ENCODE data around the gene CEP164. TPM values are rescaled to one million over a fixed set of nuclear protein-coding genes. Genes with fewer than 3 reads are reported as not detected.
A peak's percentile ranks its signal among the peaks of the same experiment; 100 is the strongest.

The CEP164 gene
- total and polyA plus RNA-seq, 2 of the 4 experiments (the other 2 are of a cell fraction), result 23.3 to 26.9 TPM

- peaks cover 0 to 9% of the 10 kb centered on the region in 2 experiments; a peak in 1 of 4 replicates for H3K79me1 ChIP-seq (ENCODE audit: low read depth in 1 of 2, low read length in 2 of 2)
- no peak overlapping the region for H3K18ac ChIP-seq (ENCODE audit: low read depth, low read length)
- H4K5ac ChIP-seq (ENCODE audit: low read depth, low read length), result no peak overlapping the region
- H4K20me1 ChIP-seq (ENCODE audit: insufficient read depth, low read length), result 0 out of 2 replicates have a peak, but pooled peaks cover 6% of the 10 kb centered on the region
- no peak overlapping the region for H3K56ac ChIP-seq (ENCODE audit: extremely low read depth, insufficient read depth, low read length)
- H3K9me1 ChIP-seq (ENCODE audit: insufficient read depth, low read length), result peaks cover 15% of the 10 kb centered on the region
- no peak overlapping the region for H3K27ac ChIP-seq (ENCODE audit: insufficient read depth, low read length)
- peak; percentile 93 for TF ChIP-seq USF2 (IDR thresholded peaks at IDR 0.05; ENCODE audit: low read depth, low read length)
- no peak for TF ChIP-seq RFX5 (IDR thresholded peaks at IDR 0.05; ENCODE audit: low read depth, low read length)
- TF ChIP-seq RCOR1 (IDR thresholded peaks at IDR 0.05; ENCODE audit: insufficient replicate concordance, low read length), result no peak
- TF ChIP-seq MAZ (IDR thresholded peaks at IDR 0.05; ENCODE audit: borderline replicate concordance, low read depth, low read length), result no peak
- peak; percentile 77 for TF ChIP-seq FOS (IDR thresholded peaks at IDR 0.05; ENCODE audit: low read depth, low read length)
- no peak for TF ChIP-seq SMC3 (IDR thresholded peaks at IDR 0.05; ENCODE audit: low read depth, low read length)
- no peak for TF ChIP-seq CTCF (conservative IDR thresholded peaks at IDR 0.05; ENCODE audit: low read depth, low read length)
- TF ChIP-seq MAFK (IDR thresholded peaks at IDR 0.05; ENCODE audit: low read depth, low read length), result no peak
- no peak for TF ChIP-seq ELK1 (IDR thresholded peaks at IDR 0.05; ENCODE audit: borderline replicate concordance, low read depth, low read length)
- TF ChIP-seq RAD21 (IDR thresholded peaks at IDR 0.05; ENCODE audit: low read length), result no peak
- TF ChIP-seq BHLHE40 (IDR thresholded peaks at IDR 0.05; ENCODE audit: low read depth, low read length), result peak; percentile 100
- TF ChIP-seq MXI1 (IDR thresholded peaks at IDR 0.05; ENCODE audit: borderline replicate concordance, low read depth, low read length), result peak; percentile 22; the same call in 1 of the 2 replicates
- TF ChIP-seq CEBPB (IDR thresholded peaks at IDR 0.05; ENCODE audit: low read depth, low read length), result peak; percentile 42; the same call in 1 of the 2 replicates
- H3K4me2 ChIP-seq (ENCODE audit: low read depth, low read length), result no peak overlapping the region
- H2BK5ac ChIP-seq (ENCODE audit: low read depth, low read length, poor library complexity, severe bottlenecking), result peak overlapping the region; percentile 7
- BruUV-seq (replicated peaks), result no TSS peak
- H3K23ac ChIP-seq (ENCODE audit: low read depth, low read length), result no peak overlapping the region
- H2BK15ac ChIP-seq (ENCODE audit: low read depth, low read length), result no peak overlapping the region
- H2AK9ac ChIP-seq (replicated peaks; ENCODE audit: low read depth, low read length, poor library complexity), result peak overlapping the region; percentile 90
- H4K91ac ChIP-seq (ENCODE audit: insufficient read depth, low read depth, low read length), result peak overlapping the region; percentile 27; the same call in 1 of the 2 replicates
- H3K36me3 ChIP-seq (ENCODE audit: control insufficient read depth, insufficient read depth, low read length), result peaks cover 47% of the 10 kb centered on the region
- no peak overlapping the region for H3K4me3 ChIP-seq (ENCODE audit: insufficient read depth, low read depth, low read length)
- peak; percentile 81 for ATAC-seq (ENCODE audit: low read depth)
- POLR2A ChIA-PET (ENCODE audit: unreplicated experiment), result no interaction called here
- intact Hi-C loops (cut with micrococcal nuclease) (loop anchor here (10.0 kb wide), 1 partner anchor 639 kb away; no protein-coding TSS in a partner anchor), dilution Hi-C loops (cut with HindIII; ENCODE audit: low sequenced_read_pairs, unreplicated experiment) (no loop called here), in situ Hi-C loops (cut with MboI; ENCODE audit: low sequenced_read_pairs) (no loop called here)
- no peaks in the 10 kb centered on the region for H3K9me3 ChIP-seq (ENCODE audit: control insufficient read depth, insufficient read depth, low read length)
- peaks cover 9% of the 10 kb centered on the region for H3K4me1 ChIP-seq (ENCODE audit: control insufficient read depth, insufficient read depth, low read length)
- peak overlapping the region; percentile 38; the same call in 1 of the 2 replicates for H3K4ac ChIP-seq (ENCODE audit: low read depth, low read length)
- peak; percentile 96 for DNase-seq
- no peaks in the 10 kb centered on the region for H3K27me3 ChIP-seq (ENCODE audit: control insufficient read depth, insufficient read depth, low read length)
- no peak overlapping the region for H3K14ac ChIP-seq (replicated peaks; ENCODE audit: low read depth, low read length)
- no peak overlapping the region for H2BK20ac ChIP-seq (ENCODE audit: low read depth, low read length)
- peak overlapping the region; percentile 59; the same call in 1 of the 2 replicates for H2AK5ac ChIP-seq (ENCODE audit: low read depth, low read length)
- CTCF ChIA-PET, result no interaction called here
- H4K8ac ChIP-seq (ENCODE audit: low read depth in 2 of 2, low read length in 2 of 2), result no peak overlapping the region
- no peak overlapping the region for H2BK120ac ChIP-seq (ENCODE audit: low read depth, low read length)
- H3K9ac ChIP-seq (ENCODE audit: low read depth, low read length), result no peak overlapping the region
- H2AFZ ChIP-seq (replicated peaks; ENCODE audit: low read length, poor library complexity), result peak overlapping the region; percentile 80
- no CpG with 5 or more reads among the region's 1 CpG for WGBS, 2 experiments (ENCODE audit: extremely low coverage in 2 of 2, insufficient read length in 1 of 2)
Observed at GRCh38 chr11:117384045-117384444, 56.4 kb downstream of the CEP164 start.

Data from IMR-90 (cell line).